HG03565 (cell line): ENCODE measurements around the gene RBFA.
"Not testable (repeated sequence)": the region's sequence is repeated elsewhere in the genome, so short reads cannot be mapped to it uniquely, and the experiment has no call there.

Source experiments
- ATAC-seq: cut with Tn5 transposase; IDR thresholded peaks from one replicate; pipeline ENCODE4 v1.9.1; 2021; ENCODE audit warnings: mild to moderate bottlenecking, moderate library complexity; ENCODE audit not compliant: unreplicated experiment

The RBFA gene

GRCh38 chr18:80034068-80034851 is at the start of gene RBFA:
TSS of gene RBFA (plus strand) at chr18:80034434. CDS start at chr18:80034496, 62 bp downstream.
- peak; percentile 69 for ATAC-seq

- ATAC-seq = no peak
Observed at GRCh38 chr18:79985172-79985571, 49.1 kb upstream of the RBFA start.

GRCh38 chr18:79986726-79987125 is 47.5 kb upstream of the RBFA start:
- no peak for ATAC-seq

GRCh38 chr18:79987566-79987965 is 46.7 kb upstream of the RBFA start:
- ATAC-seq = no peak

GRCh38 chr18:79988071-79988450 is 46.2 kb upstream of the RBFA start:
- peak; percentile 39 for ATAC-seq

- ATAC-seq = peak; percentile 92
Observed at GRCh38 chr18:79988451-79989194, 45.6 kb upstream of the RBFA start, which contains the start of gene TXNL4A. TSS of gene TXNL4A (minus strand) at chr18:79988563. CDS start at chr18:79988392, 171 bp downstream.

- no peak for ATAC-seq
Observed at GRCh38 chr18:79989195-79989497, 45.1 kb upstream of the RBFA start.

GRCh38 chr18:79991494-79991893 is 42.7 kb upstream of the RBFA start:
- ATAC-seq = no peak

- ATAC-seq = not testable (repeated sequence)
Observed at GRCh38 chr18:79999701-80000100, 34.5 kb upstream of the RBFA start.

GRCh38 chr18:80000877-80001276 is 33.4 kb upstream of the RBFA start:
- no peak for ATAC-seq

- no peak for ATAC-seq
Observed at GRCh38 chr18:80002468-80002867, 31.8 kb upstream of the RBFA start.

GRCh38 chr18:80004600-80005342 is 29.5 kb upstream of the RBFA start:
- ATAC-seq = no peak

- ATAC-seq = no peak
Observed at GRCh38 chr18:80006724-80007123, 27.5 kb upstream of the RBFA start.

- no peak for ATAC-seq
Observed at GRCh38 chr18:80009661-80010550, 24.3 kb upstream of the RBFA start.

- ATAC-seq = no peak
Observed at GRCh38 chr18:80010551-80010906, 23.7 kb upstream of the RBFA start.

GRCh38 chr18:80011496-80012137 is 22.6 kb upstream of the RBFA start:
- not testable (repeated sequence) for ATAC-seq

GRCh38 chr18:80012714-80013113 is 21.5 kb upstream of the RBFA start:
- ATAC-seq = no peak

- ATAC-seq = no peak
Observed at GRCh38 chr18:80022613-80023012, 11.6 kb upstream of the RBFA start.

GRCh38 chr18:80023173-80023572 is 11.1 kb upstream of the RBFA start:
- no peak for ATAC-seq

- no peak for ATAC-seq
Observed at GRCh38 chr18:80026363-80026762, 7.9 kb upstream of the RBFA start.
